ENCODE measurements around the gene FGF12.

Gene FGF12

DNA sequence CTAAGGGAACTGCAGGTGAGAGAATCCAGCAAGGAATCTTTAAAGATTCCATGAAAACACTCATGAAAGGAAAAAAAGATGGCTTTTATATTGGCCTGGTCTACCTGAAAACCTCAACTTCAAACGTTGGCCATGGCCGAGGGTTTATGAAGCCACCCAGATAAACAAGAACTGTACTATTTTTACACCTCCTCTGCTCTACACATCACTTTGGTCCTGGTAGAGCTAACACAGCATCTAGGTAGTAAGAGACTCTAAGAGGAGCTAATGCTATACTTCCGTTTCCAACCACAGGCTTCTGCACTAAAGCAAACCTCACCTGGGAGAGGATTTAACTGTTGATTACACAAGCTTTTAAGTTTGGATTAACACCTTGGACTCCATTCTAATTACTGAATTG is 466.2 kb downstream of the FGF12 start:
- no peaks in the 10 kb centered on the region for H3K27me3 ChIP-seq (ENCODE audit: insufficient read depth, low read length)
- no peak for TF ChIP-seq EZH2 (IDR thresholded peaks at IDR 0.05; ENCODE audit: borderline replicate concordance, low read length)
- TF ChIP-seq, protein P1, sequence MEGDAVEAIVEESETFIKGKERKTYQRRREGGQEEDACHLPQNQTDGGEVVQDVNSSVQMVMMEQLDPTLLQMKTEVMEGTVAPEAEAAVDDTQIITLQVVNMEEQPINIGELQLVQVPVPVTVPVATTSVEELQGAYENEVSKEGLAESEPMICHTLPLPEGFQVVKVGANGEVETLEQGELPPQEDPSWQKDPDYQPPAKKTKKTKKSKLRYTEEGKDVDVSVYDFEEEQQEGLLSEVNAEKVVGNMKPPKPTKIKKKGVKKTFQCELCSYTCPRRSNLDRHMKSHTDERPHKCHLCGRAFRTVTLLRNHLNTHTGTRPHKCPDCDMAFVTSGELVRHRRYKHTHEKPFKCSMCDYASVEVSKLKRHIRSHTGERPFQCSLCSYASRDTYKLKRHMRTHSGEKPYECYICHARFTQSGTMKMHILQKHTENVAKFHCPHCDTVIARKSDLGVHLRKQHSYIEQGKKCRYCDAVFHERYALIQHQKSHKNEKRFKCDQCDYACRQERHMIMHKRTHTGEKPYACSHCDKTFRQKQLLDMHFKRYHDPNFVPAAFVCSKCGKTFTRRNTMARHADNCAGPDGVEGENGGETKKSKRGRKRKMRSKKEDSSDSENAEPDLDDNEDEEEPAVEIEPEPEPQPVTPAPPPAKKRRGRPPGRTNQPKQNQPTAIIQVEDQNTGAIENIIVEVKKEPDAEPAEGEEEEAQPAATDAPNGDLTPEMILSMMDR (IDR thresholded peaks at IDR 0.05; ENCODE audit: low read length): no peak
- H3K4me3 ChIP-seq (ENCODE audit: low read depth, low read length, poor library complexity, severe bottlenecking): no peak overlapping the region
- no peaks in the 10 kb centered on the region for H3K9me2 ChIP-seq (ENCODE audit: low read depth, low read length)
- H3K9ac ChIP-seq (ENCODE audit: low read length): no peak overlapping the region
- no peaks in the 10 kb centered on the region for H3K9me3 ChIP-seq (ENCODE audit: low read length)
- H3K4me2 ChIP-seq (ENCODE audit: low read length): no peak overlapping the region
- no peak overlapping the region for H3K27ac ChIP-seq (ENCODE audit: low read depth, low read length, poor library complexity, severe bottlenecking)
- H4K20me1 ChIP-seq (ENCODE audit: insufficient read depth, low read length): no peaks in the 10 kb centered on the region
- no peak overlapping the region for H2AFZ ChIP-seq (ENCODE audit: low read length)
- H3F3A ChIP-seq (ENCODE audit: insufficient read depth, low read length): no peaks in the 10 kb centered on the region
- H3K79me2 ChIP-seq (ENCODE audit: insufficient read depth, low read length): no peaks in the 10 kb centered on the region
- H3K36me3 ChIP-seq (ENCODE audit: insufficient read depth, low read length): no peaks in the 10 kb centered on the region
- H3K4me1 ChIP-seq (ENCODE audit: insufficient read depth, low read length, severe bottlenecking): no peaks in the 10 kb centered on the region

DNA sequence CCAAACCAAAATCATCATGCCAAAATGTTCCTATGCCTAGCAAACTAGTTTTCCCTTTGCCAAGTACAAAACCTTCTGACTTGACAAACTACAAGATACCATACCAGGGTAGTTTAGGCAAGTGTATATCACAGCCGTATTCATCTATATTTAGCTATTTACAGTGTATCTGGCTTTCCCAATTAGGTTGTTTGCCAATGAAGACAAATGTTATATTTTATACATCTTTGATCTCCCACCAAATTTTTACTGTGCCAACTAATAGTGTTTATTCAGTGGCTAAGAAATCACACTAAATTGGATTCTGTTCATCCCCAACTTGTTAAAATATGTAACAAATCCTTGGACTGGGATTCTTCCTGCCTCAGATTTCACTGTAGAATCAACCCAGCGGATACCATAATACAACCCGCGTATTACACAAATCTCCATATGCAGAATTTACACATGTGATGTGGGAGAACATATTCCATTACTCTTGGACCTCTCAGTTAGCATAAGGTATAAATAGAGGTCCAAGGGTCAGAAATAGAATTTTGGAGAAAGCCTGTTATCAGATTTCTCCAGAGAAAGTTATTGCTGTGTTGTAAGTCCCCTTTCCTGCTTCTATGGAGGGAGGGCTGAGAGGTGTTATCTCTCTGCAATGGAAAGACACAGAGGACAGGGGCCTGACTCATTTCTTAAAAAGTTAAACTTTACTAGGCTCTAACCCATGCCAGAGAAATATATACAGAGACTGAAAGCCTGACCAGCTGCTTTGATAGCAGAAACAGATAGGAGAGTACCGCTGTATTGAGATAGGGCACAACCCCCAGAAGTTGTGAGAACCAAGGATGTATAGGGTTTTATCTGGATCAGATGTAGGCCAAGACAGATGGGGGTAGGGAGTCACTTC is 467.0 kb downstream of the FGF12 start:
- no peaks in the 10 kb centered on the region for H3K4me1 ChIP-seq (ENCODE audit: insufficient read depth, low read length, severe bottlenecking)
- H3K9ac ChIP-seq (ENCODE audit: low read length): no peak overlapping the region
- no peaks in the 10 kb centered on the region for H3K36me3 ChIP-seq (ENCODE audit: insufficient read depth, low read length)
- H3K4me3 ChIP-seq (ENCODE audit: low read depth, low read length, poor library complexity, severe bottlenecking): no peak overlapping the region
- no peak overlapping the region for H2AFZ ChIP-seq (ENCODE audit: low read length)
- H3K4me2 ChIP-seq (ENCODE audit: low read length): no peak overlapping the region
- no peaks in the 10 kb centered on the region for H3K9me3 ChIP-seq (ENCODE audit: low read length)
- H3K27me3 ChIP-seq (ENCODE audit: insufficient read depth, low read length): no peaks in the 10 kb centered on the region
- H3K27ac ChIP-seq (ENCODE audit: low read depth, low read length, poor library complexity, severe bottlenecking): no peak overlapping the region
- H3K9me2 ChIP-seq (ENCODE audit: low read depth, low read length): no peaks in the 10 kb centered on the region
- TF ChIP-seq EZH2 (IDR thresholded peaks at IDR 0.05; ENCODE audit: borderline replicate concordance, low read length): no peak
- TF ChIP-seq, protein P1 (IDR thresholded peaks at IDR 0.05; ENCODE audit: low read length): no peak
- H4K20me1 ChIP-seq (ENCODE audit: insufficient read depth, low read length): no peaks in the 10 kb centered on the region
- H3F3A ChIP-seq (ENCODE audit: insufficient read depth, low read length): no peaks in the 10 kb centered on the region
- H3K79me2 ChIP-seq (ENCODE audit: insufficient read depth, low read length): no peaks in the 10 kb centered on the region

DNA sequence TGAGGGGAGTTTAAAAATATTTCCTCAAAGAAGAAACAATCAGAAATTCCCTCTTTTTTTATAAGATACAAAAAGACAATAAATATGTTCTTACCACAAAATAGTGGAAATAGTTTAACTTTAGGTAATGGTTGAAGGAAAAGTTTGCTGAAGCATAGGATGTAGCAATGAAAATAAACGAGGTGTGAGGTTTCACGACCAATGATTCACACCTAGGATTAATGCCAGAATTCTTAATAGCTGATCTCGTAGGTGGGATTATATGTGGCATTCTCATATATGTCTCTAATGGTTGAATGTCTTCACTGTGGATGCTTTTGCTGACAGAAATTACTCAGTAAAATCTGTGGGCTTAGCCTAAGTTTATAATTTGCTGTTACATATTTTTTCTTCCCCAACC is 467.7 kb downstream of the FGF12 start:
- no peak overlapping the region for H3K4me2 ChIP-seq (ENCODE audit: low read length)
- no peaks in the 10 kb centered on the region for H3K79me2 ChIP-seq (ENCODE audit: insufficient read depth, low read length)
- H2AFZ ChIP-seq (ENCODE audit: low read length): no peak overlapping the region
- no peaks in the 10 kb centered on the region for H3K36me3 ChIP-seq (ENCODE audit: insufficient read depth, low read length)
- no peaks in the 10 kb centered on the region for H3K4me1 ChIP-seq (ENCODE audit: insufficient read depth, low read length, severe bottlenecking)
- no peak overlapping the region for H3K27ac ChIP-seq (ENCODE audit: low read depth, low read length, poor library complexity, severe bottlenecking)
- no peaks in the 10 kb centered on the region for H3K27me3 ChIP-seq (ENCODE audit: insufficient read depth, low read length)
- H3K9me2 ChIP-seq (ENCODE audit: low read depth, low read length): no peaks in the 10 kb centered on the region
- H4K20me1 ChIP-seq (ENCODE audit: insufficient read depth, low read length): no peaks in the 10 kb centered on the region
- no peak overlapping the region for H3K9ac ChIP-seq (ENCODE audit: low read length)
- H3F3A ChIP-seq (ENCODE audit: insufficient read depth, low read length): no peaks in the 10 kb centered on the region
- no peak for TF ChIP-seq EZH2 (IDR thresholded peaks at IDR 0.05; ENCODE audit: borderline replicate concordance, low read length)
- TF ChIP-seq, protein P1 (IDR thresholded peaks at IDR 0.05; ENCODE audit: low read length): no peak
- H3K9me3 ChIP-seq (ENCODE audit: low read length): no peaks in the 10 kb centered on the region
- H3K4me3 ChIP-seq (ENCODE audit: low read depth, low read length, poor library complexity, severe bottlenecking): no peak overlapping the region
